OCI-LY3 (cell line): ENCODE measurements around the gene CYP4F11.

ENCODE experiments used
- H2AFZ ChIP-seq: fragments of 200-600, 300-600 bp; shearing (Covaris generic); 2 replicates; pipeline ENCODE4 v1.6.0; 2014; ENCODE audit warnings: antibody characterized with exemption, low read depth, low read length
- H3K27ac ChIP-seq: fragments of 200-600, 300-600 bp; sonication (generic); 2 replicates; pipeline ENCODE4 v1.5.1; 2014; ENCODE audit warnings: mild to moderate bottlenecking, low read length, moderate library complexity, mixed read lengths
- H3K27me3 ChIP-seq: fragments of 200-600, 300-600 bp; sonication (generic); 2 replicates; pipeline ENCODE4 v1.6.1; 2014; ENCODE audit warnings: low read depth, low read length, mixed read lengths
- H3K36me3 ChIP-seq: fragments of 200-600, 300-600 bp; sonication (generic); replicated peaks from 2 replicates; pipeline ENCODE3; 2014; ENCODE audit warnings: low read depth, low read length, mixed read lengths
- H3K4me1 ChIP-seq: fragments of 300-600, 200-600 bp; sonication (generic); 2 replicates; pipeline ENCODE4 v1.6.1; 2014; ENCODE audit warnings: low read length, mixed read lengths
- H3K4me2 ChIP-seq: fragments of 200-600, 300-600 bp; sonication (generic); 2 replicates; pipeline ENCODE4 v1.6.1; 2014; ENCODE audit warnings: low read length, mixed read lengths
- H3K4me3 ChIP-seq: fragments of 300-600, 200-600 bp; sonication (generic); 2 replicates; pipeline ENCODE4 v1.5.1; 2014; ENCODE audit warnings: antibody characterized with exemption, mild to moderate bottlenecking, low read length, moderate library complexity
- H3K79me2 ChIP-seq: fragments of 300-600, 200-600 bp; shearing (Covaris generic); 2 replicates; pipeline ENCODE4 v1.6.1; 2014; ENCODE audit warnings: mild to moderate bottlenecking, low read length, mixed read lengths
- H3K9ac ChIP-seq: fragments of 300-600, 200-600 bp; shearing (Covaris generic); 2 replicates; pipeline ENCODE4 v1.6.0; 2014; ENCODE audit warnings: mild to moderate bottlenecking, low read length, moderate library complexity
- H3K9me3 ChIP-seq: fragments of 200-600, 300-600 bp; shearing (Covaris generic); 2 replicates; pipeline ENCODE4 v1.6.1; 2014; ENCODE audit warnings: low read length, mixed read lengths; ENCODE audit not compliant: insufficient read depth
- H4K20me1 ChIP-seq: fragments of 200-600, 300-600 bp; sonication (generic); 2 replicates; pipeline ENCODE4 v1.6.1; 2016; ENCODE audit warnings: low read length, mixed read lengths; ENCODE audit not compliant: insufficient read depth
- CTCF ChIP-seq: fragments of 200-600, 300-600 bp; sonication (generic); IDR thresholded peaks from 2 replicates; pipeline ENCODE4 v1.5.1; 2014; ENCODE audit warnings: antibody characterized with exemption, low read length, low read depth
- EZH2phosphoT487 ChIP-seq: fragments of 200-600 bp; shearing (Covaris generic); IDR thresholded peaks from 2 replicates; pipeline ENCODE4 v1.6.1; 2018; ENCODE audit warnings: antibody characterized with exemption, mixed run types, low read depth

Gene CYP4F11

GRCh38 chr19:15897738-15898276 lies 36.5 kb downstream of the CYP4F11 start, which contains the start of gene CYP4F2:
TSS of gene CYP4F2 (minus strand) at chr19:15898074. CDS start at chr19:15897611, 463 bp downstream.
- TF ChIP-seq EZH2phosphoT487 (no peak), CTCF (no peak)
- Histone ChIP-seq H3K4me3 (no peak within 1 kb of the TSS), H3K27ac (no peak within 1 kb of the TSS), H3K9ac (no peak within 1 kb of the TSS), H3K36me3 (no peaks in the 10 kb centered on the region), H4K20me1 (no peaks in the 10 kb centered on the region), H2AFZ (no peak within 1 kb of the TSS), H3K79me2 (no peaks in the 10 kb centered on the region), H3K27me3 (0 out of 2 replicates have a peak, but pooled peaks cover 3% of the 10 kb centered on the region), H3K4me2 (no peak within 1 kb of the TSS), H3K4me1 (no peaks in the 10 kb centered on the region), H3K9me3 (no peaks in the 10 kb centered on the region)

DNA sequence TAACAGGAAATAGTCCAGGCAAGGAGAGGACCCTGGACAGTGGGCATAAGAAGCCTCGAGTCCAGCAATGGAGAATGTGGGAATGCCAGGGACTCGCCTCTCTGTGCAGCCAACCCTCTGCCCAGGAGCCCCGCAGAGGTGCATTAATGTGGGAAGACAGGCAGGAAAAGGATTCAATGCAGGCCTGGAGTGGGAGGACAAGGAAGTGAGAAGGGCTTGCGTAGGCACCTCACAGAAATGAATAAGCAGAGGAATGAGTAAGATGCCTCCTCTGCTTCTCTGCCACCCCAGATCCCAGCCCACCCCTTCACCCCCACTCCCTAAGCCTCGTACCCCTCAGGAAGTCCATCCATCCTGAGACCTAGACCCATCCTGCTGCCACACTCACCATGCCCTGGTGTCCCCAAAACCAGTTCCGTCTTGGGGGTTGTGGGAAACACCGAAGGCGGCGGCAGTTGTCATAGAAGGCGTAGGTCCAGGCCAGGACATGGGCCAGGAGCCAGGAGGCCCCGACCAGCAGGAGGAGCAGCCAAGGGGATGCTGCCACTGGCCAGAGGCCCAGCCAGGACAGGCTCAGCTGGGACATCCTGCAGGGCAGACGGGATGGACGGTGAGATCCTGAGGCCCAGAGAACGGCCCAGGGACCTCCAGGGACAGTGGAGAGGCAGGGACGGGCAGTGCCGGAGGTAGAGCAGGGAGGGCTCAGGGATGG lies 37.1 kb downstream of the CYP4F11 start:
- no peak overlapping the region for H3K4me2 ChIP-seq
- no peaks in the 10 kb centered on the region for H3K79me2 ChIP-seq
- no peak overlapping the region for H3K9ac ChIP-seq

GRCh38 chr19:15895876-15896430 lies 38.4 kb downstream of the CYP4F11 start:
- no peaks in the 10 kb centered on the region for H3K9me3 ChIP-seq
- peaks cover 12% of the 10 kb centered on the region; the same call in 1 of the 2 replicates for H3K27me3 ChIP-seq
- TF ChIP-seq EZH2phosphoT487 (no peak), CTCF (no peak)
- no peaks in the 10 kb centered on the region for H3K4me1 ChIP-seq
- H3K27ac ChIP-seq: no peak overlapping the region
- no peaks in the 10 kb centered on the region for H3K79me2 ChIP-seq
- H4K20me1 ChIP-seq: no peaks in the 10 kb centered on the region
- H3K36me3 ChIP-seq: no peaks in the 10 kb centered on the region
- no peak overlapping the region for H3K9ac ChIP-seq
- no peak overlapping the region for H3K4me3 ChIP-seq
- H2AFZ ChIP-seq: no peak overlapping the region
- no peak overlapping the region for H3K4me2 ChIP-seq

More for the DNA sequence above, 37.1 kb downstream of the CYP4F11 start:
- Histone ChIP-seq H2AFZ (no peak overlapping the region), H3K27me3 (peaks cover 7% of the 10 kb centered on the region; the same call in 1 of the 2 replicates), H3K27ac (no peak overlapping the region), H4K20me1 (no peaks in the 10 kb centered on the region), H3K4me3 (no peak overlapping the region), H3K9me3 (no peaks in the 10 kb centered on the region), H3K36me3 (no peaks in the 10 kb centered on the region), H3K4me1 (no peaks in the 10 kb centered on the region)
- TF ChIP-seq EZH2phosphoT487 (no peak), CTCF (no peak)

DNA sequence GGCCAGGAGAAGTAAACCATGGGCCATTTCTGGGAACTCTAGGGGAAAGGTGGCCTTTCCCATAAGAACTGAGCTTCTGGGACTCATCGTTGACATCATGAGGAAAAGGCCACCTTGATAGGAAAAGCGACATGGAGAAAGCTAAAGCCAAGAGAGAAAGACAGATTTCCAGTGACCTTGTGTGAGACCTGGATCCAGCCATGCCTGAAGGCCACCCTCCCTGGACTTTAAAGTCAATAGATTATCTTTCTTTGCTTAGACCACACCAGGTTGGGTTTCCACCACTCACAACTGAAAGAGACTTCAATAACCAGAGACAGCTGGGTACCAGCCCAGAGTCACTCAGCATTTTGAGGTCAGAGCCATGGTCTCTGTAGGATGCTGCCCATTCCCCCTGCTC lies 40.0 kb downstream of the CYP4F11 start:
- Histone ChIP-seq H3K36me3 (no peaks in the 10 kb centered on the region), H3K27me3 (peaks cover 11% of the 10 kb centered on the region; the same call in 1 of the 2 replicates), H3K27ac (no peak overlapping the region), H2AFZ (no peak overlapping the region), H4K20me1 (no peaks in the 10 kb centered on the region), H3K4me2 (no peak overlapping the region), H3K4me3 (no peak overlapping the region), H3K9me3 (no peaks in the 10 kb centered on the region), H3K4me1 (no peaks in the 10 kb centered on the region), H3K79me2 (no peaks in the 10 kb centered on the region), H3K9ac (no peak overlapping the region)
- TF ChIP-seq CTCF: no peak
- TF ChIP-seq EZH2phosphoT487: no peak
